Activated B cell treated with CpG ODN at 0.5 μM for 24 hours (primary cell): Measurements from ENCODE around the gene DNHD1. TPM values are rescaled to one million over a fixed set of nuclear protein-coding genes. Genes with fewer than 3 reads are reported as not detected.
"Not testable (repeated sequence)": the region's sequence is repeated elsewhere in the genome, so short reads cannot be mapped to it uniquely, and the experiment has no call there.

Experiments
- ATAC-seq: fragments of 200-7000 bp; cut with Tn5 transposase; one replicate; pipeline ENCODE4 v1.10.0; 2021; ENCODE audit warnings: low read depth, mild to moderate bottlenecking, moderate library complexity
- CTCF ChIA-PET: fragments of 350-600 bp; sonication (Branson Sonifier 250); formaldehyde crosslinking; loops from one replicate; lab custom pipeline; 2021; ENCODE audit warnings: antibody characterized with exemption; lab: Charles Lee
- POLR2A ChIA-PET: fragments of 350-600 bp; sonication (Branson Sonifier 250); formaldehyde crosslinking; loops from one replicate; lab custom pipeline; 2021; ENCODE audit warnings: antibody characterized with exemption; lab: Charles Lee
- DNase-seq: peaks from one replicate; pipeline ENCODE4 v3.0.0; 2022
- H3K27ac Mint-ChIP-seq: one replicate; pipeline ENCODE4 v1.8.0; 2020; ENCODE audit warnings: mixed read lengths
- H3K27me3 Mint-ChIP-seq: one replicate; pipeline ENCODE4 v1.8.0; 2021; ENCODE audit warnings: mixed read lengths
- H3K36me3 Mint-ChIP-seq: one replicate; pipeline ENCODE4 v1.8.0; 2021; ENCODE audit warnings: low read depth, mixed read lengths
- H3K4me1 Mint-ChIP-seq: one replicate; pipeline ENCODE4 v1.8.0; 2021; ENCODE audit warnings: mixed read lengths
- H3K4me3 Mint-ChIP-seq: one replicate; pipeline ENCODE4 v1.8.0; 2020; ENCODE audit warnings: mild to moderate bottlenecking, mixed read lengths
- H3K9me3 Mint-ChIP-seq: one replicate; pipeline ENCODE4 v1.8.0; 2020; ENCODE audit warnings: mixed read lengths
- intact Hi-C: fragments of 100-400 bp; cut with micrococcal nuclease; formaldehyde crosslinking; loops from one replicate; pipeline ENCODE4 v1.15.1; 2024
- total RNA-seq: library from RNA; stranded (reverse); gene quantifications from 2 replicates; pipeline ENCODE4 v1.2.3, GENCODE V29; 2022
- TF ChIP-seq, protein P1 (sequence below): fragments of 200-600 bp; IDR thresholded peaks from one replicate; pipeline ENCODE4 v1.8.0; 2022; ENCODE audit warnings: antibody characterized with exemption, mild to moderate bottlenecking

DNHD1 gene
- total RNA-seq, 1 donor from 2014 or later: 42.6 TPM

DNA sequence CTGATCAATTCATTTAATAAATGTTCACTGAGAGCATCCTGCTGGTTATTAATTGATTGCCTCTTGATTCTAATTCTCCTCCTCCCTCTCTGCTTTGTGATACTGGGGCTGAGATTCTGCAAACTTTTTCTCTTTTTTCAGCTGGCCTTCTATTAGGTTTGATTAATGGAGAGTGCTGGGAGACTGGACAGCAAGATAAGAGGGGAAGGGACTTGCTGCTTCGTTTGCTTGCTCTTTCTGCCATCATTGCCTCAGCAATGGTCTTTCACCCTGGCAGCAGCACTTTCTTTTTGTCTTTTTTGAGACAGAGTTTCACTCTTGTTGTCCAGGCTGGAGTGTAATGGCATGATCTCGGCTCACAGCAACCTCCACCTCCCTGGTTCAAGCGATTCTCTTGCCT, 7.1 kb downstream of the DNHD1 start:
- DNase-seq: no peak
- H3K36me3 Mint-ChIP-seq: peaks cover 57% of the 10 kb centered on the region
- ATAC-seq: no peak
- TF ChIP-seq, protein P1, sequence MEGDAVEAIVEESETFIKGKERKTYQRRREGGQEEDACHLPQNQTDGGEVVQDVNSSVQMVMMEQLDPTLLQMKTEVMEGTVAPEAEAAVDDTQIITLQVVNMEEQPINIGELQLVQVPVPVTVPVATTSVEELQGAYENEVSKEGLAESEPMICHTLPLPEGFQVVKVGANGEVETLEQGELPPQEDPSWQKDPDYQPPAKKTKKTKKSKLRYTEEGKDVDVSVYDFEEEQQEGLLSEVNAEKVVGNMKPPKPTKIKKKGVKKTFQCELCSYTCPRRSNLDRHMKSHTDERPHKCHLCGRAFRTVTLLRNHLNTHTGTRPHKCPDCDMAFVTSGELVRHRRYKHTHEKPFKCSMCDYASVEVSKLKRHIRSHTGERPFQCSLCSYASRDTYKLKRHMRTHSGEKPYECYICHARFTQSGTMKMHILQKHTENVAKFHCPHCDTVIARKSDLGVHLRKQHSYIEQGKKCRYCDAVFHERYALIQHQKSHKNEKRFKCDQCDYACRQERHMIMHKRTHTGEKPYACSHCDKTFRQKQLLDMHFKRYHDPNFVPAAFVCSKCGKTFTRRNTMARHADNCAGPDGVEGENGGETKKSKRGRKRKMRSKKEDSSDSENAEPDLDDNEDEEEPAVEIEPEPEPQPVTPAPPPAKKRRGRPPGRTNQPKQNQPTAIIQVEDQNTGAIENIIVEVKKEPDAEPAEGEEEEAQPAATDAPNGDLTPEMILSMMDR: no peak
- H3K4me3 Mint-ChIP-seq: no peak overlapping the region
- no peaks in the 10 kb centered on the region for H3K9me3 Mint-ChIP-seq
- POLR2A ChIA-PET: interaction anchor here (0.6 kb wide), 1 partner anchor 11 kb away, joined by 9 read pairs; no protein-coding TSS in a partner anchor
- H3K27me3 Mint-ChIP-seq: no peaks in the 10 kb centered on the region
- no peaks in the 10 kb centered on the region for H3K4me1 Mint-ChIP-seq
- intact Hi-C loops: no loop called here
- CTCF ChIA-PET: interaction anchor here (1.4 to 6.6 kb wide), 3 partner anchors 60 to 126 kb away, joined by 4 to 124 read pairs (median 13); no protein-coding TSS in a partner anchor
- no peak overlapping the region for H3K27ac Mint-ChIP-seq

DNA sequence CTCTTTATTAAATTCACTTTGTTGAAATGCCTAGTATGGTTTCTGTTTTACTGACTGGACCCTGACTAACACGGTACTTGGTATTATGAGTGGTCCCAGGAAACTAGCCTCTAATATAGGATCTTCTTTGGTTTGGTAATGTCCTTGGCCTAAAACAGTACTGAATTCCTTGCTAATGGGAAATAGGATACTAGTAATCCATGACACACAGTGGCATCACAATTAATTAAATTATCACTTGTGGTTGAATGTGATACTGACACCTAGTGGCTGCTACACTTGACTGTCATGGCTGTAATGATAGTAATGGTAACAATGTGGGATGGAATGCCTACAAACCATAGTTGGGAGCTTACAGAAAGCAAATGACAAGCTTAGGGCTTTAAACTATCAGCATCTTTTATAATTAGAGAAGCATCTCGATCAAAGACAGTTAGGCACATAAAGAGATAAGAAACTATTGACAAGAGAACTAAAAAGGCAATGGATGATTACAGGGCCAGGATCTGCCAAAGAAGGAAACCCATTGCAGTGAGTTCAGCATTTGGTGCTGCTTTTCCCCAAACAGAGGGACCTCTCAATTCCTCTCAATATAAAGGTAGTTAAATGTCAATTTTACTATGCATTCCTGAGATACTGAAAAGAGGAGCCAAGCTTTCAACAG, 8.6 kb downstream of the DNHD1 start:
- H3K27ac Mint-ChIP-seq: no peak overlapping the region
- DNase-seq: no peak
- POLR2A ChIA-PET: interaction anchor here (0.6 to 2.5 kb wide), 2 partner anchors 9 to 127 kb away, joined by 4 to 10 read pairs; partner anchors contain the start of gene DNHD1

DNA sequence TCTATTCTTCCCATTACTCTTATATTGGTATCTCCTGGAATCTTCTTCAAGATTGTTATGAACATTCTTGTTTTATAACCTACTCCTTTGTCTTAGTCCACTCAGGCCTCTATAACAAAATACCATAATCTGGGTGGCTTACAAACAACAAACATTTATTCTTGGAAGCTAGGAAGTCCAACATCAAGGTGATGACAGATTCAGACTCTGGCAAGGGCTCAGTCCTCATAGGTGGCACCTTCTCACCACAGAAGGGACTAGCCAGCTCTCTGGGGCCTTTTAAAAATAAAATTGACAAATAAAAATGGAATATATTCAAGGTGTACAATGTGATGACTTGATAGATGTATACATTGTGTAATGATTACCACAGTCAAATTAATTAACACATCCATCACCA, 19.8 kb downstream of the DNHD1 start:
- intact Hi-C loops: no loop called here
- no peak overlapping the region for H3K4me3 Mint-ChIP-seq
- peaks cover 72% of the 10 kb centered on the region for H3K36me3 Mint-ChIP-seq
- no peaks in the 10 kb centered on the region for H3K27me3 Mint-ChIP-seq
- ChIA-PET POLR2A (no interaction called here), CTCF (no interaction called here)
- H3K9me3 Mint-ChIP-seq: peaks cover 2% of the 10 kb centered on the region
- no peak overlapping the region for H3K27ac Mint-ChIP-seq
- no peak for DNase-seq
- TF ChIP-seq, protein P1: no peak
- no peak for ATAC-seq
- no peaks in the 10 kb centered on the region for H3K4me1 Mint-ChIP-seq

More for the DNA sequence above, 8.6 kb downstream of the DNHD1 start:
- CTCF ChIA-PET: interaction anchor here (0.7 to 6.6 kb wide), 9 partner anchors 9 to 198 kb away, joined by 3 to 124 read pairs (median 4); partner anchors contain the start of gene DNHD1
- peak; percentile 37 for ATAC-seq
- no peak overlapping the region for H3K4me3 Mint-ChIP-seq
- H3K9me3 Mint-ChIP-seq: no peaks in the 10 kb centered on the region
- TF ChIP-seq, protein P1: no peak
- H3K36me3 Mint-ChIP-seq: peaks cover 59% of the 10 kb centered on the region
- intact Hi-C loops: loop anchor here (1.0 kb wide), 2 partner anchors 62 to 126 kb away; no protein-coding TSS in a partner anchor
- no peaks in the 10 kb centered on the region for H3K4me1 Mint-ChIP-seq
- H3K27me3 Mint-ChIP-seq: no peaks in the 10 kb centered on the region

DNA sequence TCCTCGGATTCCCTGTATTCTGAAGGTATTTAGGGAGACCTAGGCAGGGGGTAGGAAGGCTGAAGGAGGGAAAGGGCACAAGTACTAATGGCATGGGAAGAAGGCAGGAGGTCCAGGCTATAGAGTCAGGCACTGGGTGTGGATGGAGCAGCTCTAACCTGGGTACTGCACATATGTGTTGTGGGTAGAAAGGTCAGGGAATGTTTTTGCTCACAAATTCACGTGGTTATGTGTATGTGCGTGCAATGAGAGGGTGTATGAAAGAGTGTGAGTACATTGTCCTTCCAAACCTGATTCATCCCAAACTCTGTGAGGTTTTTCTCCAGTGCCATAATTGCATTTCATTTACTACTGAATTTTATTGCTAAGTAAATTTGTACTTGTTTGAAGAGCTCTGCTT, 23.2 kb downstream of the DNHD1 start:
- Mint-ChIP-seq H3K4me3 (no peak overlapping the region), H3K27me3 (no peaks in the 10 kb centered on the region), H3K4me1 (no peaks in the 10 kb centered on the region), H3K36me3 (peaks cover 62% of the 10 kb centered on the region), H3K9me3 (no peaks in the 10 kb centered on the region), H3K27ac (no peak overlapping the region)
- POLR2A ChIA-PET: no interaction called here
- ATAC-seq: no peak
- CTCF ChIA-PET: no interaction called here
- TF ChIP-seq, protein P1: no peak
- DNase-seq: no peak
- intact Hi-C loops: no loop called here

DNA sequence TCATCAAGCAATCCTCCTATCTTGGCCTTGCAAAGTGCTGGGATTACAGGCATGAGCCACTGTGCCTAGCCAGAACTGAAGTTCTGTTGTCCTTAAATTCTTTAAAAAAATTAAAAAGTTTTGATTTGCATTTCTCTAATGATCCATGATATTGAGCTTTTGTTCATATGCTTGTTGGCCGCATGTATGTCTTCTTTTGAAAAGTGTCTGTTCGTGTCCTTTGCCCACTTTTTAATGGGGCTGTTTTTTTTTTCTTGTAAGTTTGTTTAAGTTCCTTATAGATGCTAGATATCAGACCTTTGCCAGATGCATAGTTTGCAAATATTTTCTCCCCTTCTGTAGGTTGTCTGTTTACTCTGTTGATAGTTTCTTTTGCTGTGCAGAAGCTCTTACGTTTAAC, 24.9 kb downstream of the DNHD1 start:
- CTCF ChIA-PET: not testable (repeated sequence)

More for the DNA sequence above, 24.9 kb downstream of the DNHD1 start:
- H3K4me1 Mint-ChIP-seq, intact Hi-C loops, H3K9me3 Mint-ChIP-seq, ATAC-seq, H3K4me3 Mint-ChIP-seq, H3K27ac Mint-ChIP-seq, DNase-seq, H3K27me3 Mint-ChIP-seq: not testable (repeated sequence)
- peaks cover 47% of the 10 kb centered on the region for H3K36me3 Mint-ChIP-seq
- POLR2A ChIA-PET: interaction anchor here (0.6 kb wide), 1 partner anchor 71 kb away, joined by 3 read pairs; no protein-coding TSS in a partner anchor
